HCT116 (cell line): Measurements from ENCODE around the gene CLIC3.

Experiments
- POLR2AphosphoS5 ChIP-seq: IDR thresholded peaks from 2 replicates; pipeline ENCODE4 v1.6.1; 2011; ENCODE audit warnings: mild to moderate bottlenecking, low read depth, low read length, moderate library complexity
- TCF7L2 ChIP-seq: IDR thresholded peaks from 2 replicates; pipeline ENCODE4 v1.7.0; 2011; ENCODE audit warnings: borderline replicate concordance, inconsistent platforms; ENCODE audit not compliant: insufficient read depth, insufficient read length; ENCODE audit errors: extremely low read depth
- TF ChIP-seq, protein P1 (sequence below), 3 experiments: fragments of 200-600 bp in 1 of 3; sonication (generic) in 1 of 3; IDR thresholded peaks in 2 of 3; conservative IDR thresholded peaks in 1 of 3; 2 replicates each; pipeline ENCODE4 v1.5.1; 2012 to 2017; ENCODE audit warnings: low read depth in 2 of 3, low read length in 2 of 3, antibody characterized with exemption in 1 of 3, borderline replicate concordance in 1 of 3, control low read depth in 1 of 3, mild to moderate bottlenecking in 1 of 3, mixed read lengths in 1 of 3, mixed run types in 1 of 3, moderate library complexity in 1 of 3; ENCODE audit not compliant: insufficient read depth in 1 of 3

DNA sequence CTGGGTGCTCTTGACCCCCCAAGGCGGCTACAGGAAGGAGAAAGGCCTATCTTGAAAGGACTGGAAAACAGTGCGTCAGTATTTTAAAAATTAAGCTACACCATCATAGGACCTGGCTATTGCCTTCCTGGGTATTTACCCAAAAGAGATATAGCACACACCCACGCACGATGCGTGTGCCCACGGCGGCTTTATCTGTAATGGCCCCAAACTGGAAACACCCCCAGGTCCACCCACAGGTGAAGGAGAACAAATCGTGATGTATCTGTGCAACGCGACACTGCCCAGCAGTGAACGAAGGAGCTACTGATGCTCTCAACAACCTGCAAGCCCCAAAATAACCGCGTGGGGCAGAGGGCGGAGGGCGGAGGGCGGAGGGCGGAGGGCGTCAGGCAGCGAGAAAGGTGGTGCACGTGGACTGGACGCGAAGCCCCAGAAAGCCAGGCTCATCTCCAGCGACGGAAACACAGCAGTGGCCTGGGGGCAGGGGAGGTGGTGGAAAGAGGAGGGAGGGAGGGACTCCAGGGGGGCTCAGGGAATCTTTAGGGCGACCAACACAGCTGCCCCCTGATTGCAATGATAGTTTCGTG lies 31.4 kb downstream of the CLIC3 start:
- TF ChIP-seq TCF7L2 (no peak), POLR2AphosphoS5 (no peak)
- TF ChIP-seq, protein P1, sequence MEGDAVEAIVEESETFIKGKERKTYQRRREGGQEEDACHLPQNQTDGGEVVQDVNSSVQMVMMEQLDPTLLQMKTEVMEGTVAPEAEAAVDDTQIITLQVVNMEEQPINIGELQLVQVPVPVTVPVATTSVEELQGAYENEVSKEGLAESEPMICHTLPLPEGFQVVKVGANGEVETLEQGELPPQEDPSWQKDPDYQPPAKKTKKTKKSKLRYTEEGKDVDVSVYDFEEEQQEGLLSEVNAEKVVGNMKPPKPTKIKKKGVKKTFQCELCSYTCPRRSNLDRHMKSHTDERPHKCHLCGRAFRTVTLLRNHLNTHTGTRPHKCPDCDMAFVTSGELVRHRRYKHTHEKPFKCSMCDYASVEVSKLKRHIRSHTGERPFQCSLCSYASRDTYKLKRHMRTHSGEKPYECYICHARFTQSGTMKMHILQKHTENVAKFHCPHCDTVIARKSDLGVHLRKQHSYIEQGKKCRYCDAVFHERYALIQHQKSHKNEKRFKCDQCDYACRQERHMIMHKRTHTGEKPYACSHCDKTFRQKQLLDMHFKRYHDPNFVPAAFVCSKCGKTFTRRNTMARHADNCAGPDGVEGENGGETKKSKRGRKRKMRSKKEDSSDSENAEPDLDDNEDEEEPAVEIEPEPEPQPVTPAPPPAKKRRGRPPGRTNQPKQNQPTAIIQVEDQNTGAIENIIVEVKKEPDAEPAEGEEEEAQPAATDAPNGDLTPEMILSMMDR (IDR thresholded peaks at IDR 0.05 in 2 of 3, conservative IDR thresholded peaks at IDR 0.05 in 1 of 3; ENCODE audit: borderline replicate concordance in 1 of 3, insufficient read depth in 1 of 3, low read depth in 2 of 3, low read length in 2 of 3) = no peak
